ENCODE measurements around the gene KLHL22.
"Not testable (repeated sequence)": the region's sequence is repeated elsewhere in the genome, so short reads cannot be mapped to it uniquely, and the experiment has no call there.

Gene KLHL22

GRCh38 chr22:20418211-20418788 lies 77.3 kb downstream of the KLHL22 start:
- H3F3A ChIP-seq (ENCODE audit: control insufficient read depth, insufficient read depth): no peaks in the 10 kb centered on the region
- H3K9me2 ChIP-seq (replicated peaks; ENCODE audit: control insufficient read depth, low read length): no peaks in the 10 kb centered on the region
- H3K9me3 ChIP-seq (ENCODE audit: control insufficient read depth, insufficient read depth, low read length): no peaks in the 10 kb centered on the region
- H4K20me1 ChIP-seq (ENCODE audit: control insufficient read depth, insufficient read depth, low read depth, low read length): no peaks in the 10 kb centered on the region
- H3K27me3 ChIP-seq (ENCODE audit: control insufficient read depth, low read length): no peaks in the 10 kb centered on the region
- 0 out of 2 replicates have a peak overlapping the region, but pooled peaks have one; percentile 32 for H3K4me3 ChIP-seq (ENCODE audit: low read length)
- H3K79me2 ChIP-seq (ENCODE audit: control insufficient read depth, low read length): no peaks in the 10 kb centered on the region
- H3K4me1 ChIP-seq (ENCODE audit: control insufficient read depth, low read length): peaks cover 3% of the 10 kb centered on the region; the same call in 1 of the 2 replicates
- TF ChIP-seq CTCF (IDR thresholded peaks at IDR 0.05; ENCODE audit: low read depth, low read length, poor library complexity, severe bottlenecking) (peak; percentile 70), EZH2phosphoT487 (IDR thresholded peaks at IDR 0.05; ENCODE audit: borderline replicate concordance, low read length) (no peak)
- H3K36me3 ChIP-seq (ENCODE audit: control insufficient read depth, low read length): no peaks in the 10 kb centered on the region
- peak overlapping the region; percentile 53 for H3K4me2 ChIP-seq (ENCODE audit: low read length)
- no peak overlapping the region for H3K27ac ChIP-seq (ENCODE audit: low read depth, low read length)

GRCh38 chr22:20415699-20416098 lies 79.9 kb downstream of the KLHL22 start:
- not testable (repeated sequence) for H3K79me2 ChIP-seq (ENCODE audit: control insufficient read depth, low read length); H3K4me3 ChIP-seq (ENCODE audit: low read length); H4K20me1 ChIP-seq (ENCODE audit: control insufficient read depth, insufficient read depth, low read depth, low read length)

GRCh38 chr22:20415241-20415640 lies 80.4 kb downstream of the KLHL22 start:
- not testable (repeated sequence) for H3K4me2 ChIP-seq (ENCODE audit: low read length); H3K79me2 ChIP-seq (ENCODE audit: control insufficient read depth, low read length); H3K36me3 ChIP-seq (ENCODE audit: control insufficient read depth, low read length); H4K20me1 ChIP-seq (ENCODE audit: control insufficient read depth, insufficient read depth, low read depth, low read length); H3F3A ChIP-seq (ENCODE audit: control insufficient read depth, insufficient read depth); H3K9me2 ChIP-seq (replicated peaks; ENCODE audit: control insufficient read depth, low read length); H3K27ac ChIP-seq (ENCODE audit: low read depth, low read length); H3K9me3 ChIP-seq (ENCODE audit: control insufficient read depth, insufficient read depth, low read length); H3K4me1 ChIP-seq (ENCODE audit: control insufficient read depth, low read length); H3K4me3 ChIP-seq (ENCODE audit: low read length); H3K27me3 ChIP-seq (ENCODE audit: control insufficient read depth, low read length)

More at GRCh38 chr22:20415699-20416098, 79.9 kb downstream of the KLHL22 start:
- not testable (repeated sequence) for H3K9me3 ChIP-seq (ENCODE audit: control insufficient read depth, insufficient read depth, low read length); H3K9me2 ChIP-seq (replicated peaks; ENCODE audit: control insufficient read depth, low read length); H3F3A ChIP-seq (ENCODE audit: control insufficient read depth, insufficient read depth); H3K36me3 ChIP-seq (ENCODE audit: control insufficient read depth, low read length); H3K4me2 ChIP-seq (ENCODE audit: low read length); H3K27me3 ChIP-seq (ENCODE audit: control insufficient read depth, low read length); H3K27ac ChIP-seq (ENCODE audit: low read depth, low read length); H3K4me1 ChIP-seq (ENCODE audit: control insufficient read depth, low read length)

GRCh38 chr22:20414450-20414849 lies 81.1 kb downstream of the KLHL22 start:
- TF ChIP-seq EZH2phosphoT487 (IDR thresholded peaks at IDR 0.05; ENCODE audit: borderline replicate concordance, low read length): no peak
- TF ChIP-seq CTCF (IDR thresholded peaks at IDR 0.05; ENCODE audit: low read depth, low read length, poor library complexity, severe bottlenecking): no peak
- H3K27ac ChIP-seq (ENCODE audit: low read depth, low read length): no peak overlapping the region
- H3K4me2 ChIP-seq (ENCODE audit: low read length): no peak overlapping the region
- H3K79me2 ChIP-seq (ENCODE audit: control insufficient read depth, low read length): no peaks in the 10 kb centered on the region
- no peaks in the 10 kb centered on the region for H3K9me3 ChIP-seq (ENCODE audit: control insufficient read depth, insufficient read depth, low read length)
- no peaks in the 10 kb centered on the region for H4K20me1 ChIP-seq (ENCODE audit: control insufficient read depth, insufficient read depth, low read depth, low read length)
- peaks cover 3% of the 10 kb centered on the region; the same call in 1 of the 2 replicates for H3K4me1 ChIP-seq (ENCODE audit: control insufficient read depth, low read length)
- H3K4me3 ChIP-seq (ENCODE audit: low read length): no peak overlapping the region
- H3F3A ChIP-seq (ENCODE audit: control insufficient read depth, insufficient read depth): no peaks in the 10 kb centered on the region
- H3K36me3 ChIP-seq (ENCODE audit: control insufficient read depth, low read length): no peaks in the 10 kb centered on the region
- no peaks in the 10 kb centered on the region for H3K9me2 ChIP-seq (replicated peaks; ENCODE audit: control insufficient read depth, low read length)
- no peaks in the 10 kb centered on the region for H3K27me3 ChIP-seq (ENCODE audit: control insufficient read depth, low read length)

Measured in DOHH2 (cell line).